Vagina (tissue), 2 donors: ENCODE results near the gene OXT.

Experiments
- POLR2A ChIP-seq, 2 donors: fragments of 450-650 bp; IDR thresholded peaks; one replicate each; pipeline ENCODE4 v1.6.1; 2017; ENCODE audit warnings: antibody characterized with exemption in 2 of 2, mild to moderate bottlenecking in 2 of 2, moderate library complexity in 2 of 2
- POLR2AphosphoS5 ChIP-seq, 2 donors: sonication (generic); formaldehyde crosslinking; IDR thresholded peaks; one replicate each; pipeline ENCODE4 v1.9.0; 2017; ENCODE audit warnings: antibody characterized with exemption in 2 of 2, mild to moderate bottlenecking in 2 of 2, low read depth in 1 of 2; ENCODE audit not compliant: insufficient read depth in 1 of 2
- TF ChIP-seq, protein P1 (sequence below), 3 experiments: fragments of 450-650 bp in 2 of 3; fragments of 200-600 bp in 1 of 3; sonication (generic) in 1 of 3; IDR thresholded peaks; one replicate each; pipeline ENCODE4 v1.5.1; 2017 to 2019; ENCODE audit warnings: antibody characterized with exemption in 3 of 3, mild to moderate bottlenecking in 2 of 3, moderate library complexity in 2 of 3

DNA sequence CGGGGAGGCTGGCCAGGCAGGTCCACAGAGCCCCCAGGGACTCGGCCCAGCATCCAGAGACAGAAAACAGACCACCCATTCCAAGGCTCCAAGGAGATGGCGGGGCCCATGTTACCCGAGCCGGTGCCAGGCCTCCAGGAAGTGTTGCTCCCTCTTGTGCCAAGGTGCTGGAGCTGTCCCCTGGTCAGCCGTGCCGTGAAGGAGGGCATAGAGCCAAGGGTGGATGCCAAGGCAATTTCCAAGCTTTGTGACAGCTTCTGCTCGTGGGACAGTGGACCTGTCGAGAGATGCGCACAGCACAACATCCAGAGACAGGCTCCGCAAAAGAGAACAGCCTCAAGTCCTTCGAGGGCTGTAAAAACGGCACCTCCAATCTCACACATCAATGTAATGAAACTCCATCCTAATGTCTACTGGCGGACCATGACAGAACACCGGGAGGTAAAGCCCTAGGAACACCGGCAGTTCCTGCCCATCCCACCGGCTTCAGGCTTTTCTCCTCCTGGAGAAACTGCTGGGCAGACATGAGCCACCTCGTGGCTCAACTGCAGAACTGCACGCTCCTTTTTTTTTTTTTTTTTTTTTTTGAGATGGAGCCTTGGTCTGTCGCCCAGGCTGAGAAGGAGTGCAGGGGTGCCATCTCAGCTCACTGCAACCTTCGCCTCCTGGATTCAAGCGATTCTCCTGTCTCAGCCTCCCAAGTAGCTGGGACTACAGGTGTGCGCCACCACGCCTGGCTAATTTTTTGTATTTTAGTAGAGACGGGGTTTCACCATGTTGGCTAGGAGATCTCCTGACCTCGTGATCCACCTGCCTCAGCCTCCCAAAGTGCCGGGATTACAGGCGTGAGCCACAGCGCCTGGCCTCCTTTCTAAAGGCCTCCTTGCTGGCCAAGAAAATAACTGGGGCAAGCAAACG is 44.0 kb downstream of the OXT start:
- TF ChIP-seq, protein P1, sequence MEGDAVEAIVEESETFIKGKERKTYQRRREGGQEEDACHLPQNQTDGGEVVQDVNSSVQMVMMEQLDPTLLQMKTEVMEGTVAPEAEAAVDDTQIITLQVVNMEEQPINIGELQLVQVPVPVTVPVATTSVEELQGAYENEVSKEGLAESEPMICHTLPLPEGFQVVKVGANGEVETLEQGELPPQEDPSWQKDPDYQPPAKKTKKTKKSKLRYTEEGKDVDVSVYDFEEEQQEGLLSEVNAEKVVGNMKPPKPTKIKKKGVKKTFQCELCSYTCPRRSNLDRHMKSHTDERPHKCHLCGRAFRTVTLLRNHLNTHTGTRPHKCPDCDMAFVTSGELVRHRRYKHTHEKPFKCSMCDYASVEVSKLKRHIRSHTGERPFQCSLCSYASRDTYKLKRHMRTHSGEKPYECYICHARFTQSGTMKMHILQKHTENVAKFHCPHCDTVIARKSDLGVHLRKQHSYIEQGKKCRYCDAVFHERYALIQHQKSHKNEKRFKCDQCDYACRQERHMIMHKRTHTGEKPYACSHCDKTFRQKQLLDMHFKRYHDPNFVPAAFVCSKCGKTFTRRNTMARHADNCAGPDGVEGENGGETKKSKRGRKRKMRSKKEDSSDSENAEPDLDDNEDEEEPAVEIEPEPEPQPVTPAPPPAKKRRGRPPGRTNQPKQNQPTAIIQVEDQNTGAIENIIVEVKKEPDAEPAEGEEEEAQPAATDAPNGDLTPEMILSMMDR (IDR thresholded peaks at IDR 0.05) = peak; percentile 19 to 70 (median 37)
- TF ChIP-seq POLR2A (IDR thresholded peaks at IDR 0.05) = no peak
- no peak for TF ChIP-seq POLR2AphosphoS5 (IDR thresholded peaks at IDR 0.05; ENCODE audit: insufficient read depth in 1 of 2, low read depth in 1 of 2)
